Measurements from ENCODE around the gene TUBA4B. TPM values are rescaled to one million over a fixed set of nuclear protein-coding genes. Genes with fewer than 3 reads are reported as not detected.
A peak's percentile ranks its signal among the peaks of the same experiment; 100 is the strongest.

Gene TUBA4B
- polyA plus RNA-seq, 3 donors, result not detected

DNA sequence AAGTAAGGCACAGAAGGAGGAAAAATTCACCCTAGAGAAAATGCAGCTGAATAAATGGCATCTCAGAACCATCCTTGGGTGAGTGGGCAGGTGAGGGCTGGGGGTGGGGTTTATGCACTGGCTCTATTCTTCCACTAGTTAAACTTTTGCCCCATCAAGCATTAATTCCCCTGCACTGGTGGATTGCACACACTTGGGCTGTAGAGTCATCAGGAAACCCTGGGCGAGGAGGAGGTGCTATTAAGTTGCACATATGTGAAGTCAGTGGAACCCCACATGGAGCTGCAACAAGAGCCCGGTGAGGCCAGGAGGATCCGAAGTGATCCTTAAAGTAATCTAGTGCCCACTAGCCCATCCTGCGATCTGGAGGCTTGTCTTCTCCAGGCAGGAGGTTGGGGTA lies 19.3 kb downstream of the TUBA4B start:
- Mint-ChIP-seq H3K9me3 (no peaks in the 10 kb centered on the region), H3K36me3 (no peaks in the 10 kb centered on the region), H3K4me1 (peaks cover under 1% of the 10 kb centered on the region), H3K4me3 (peak overlapping the region in 1 of 2 donors; percentile 42), H3K27me3 (ENCODE audit: low read depth in 3 of 3) (peaks cover 8 to 21% (median 16%) of the 10 kb centered on the region in 3 donors), H3K27ac (no peak overlapping the region)
- H3K4me3 ChIP-seq (replicated peaks in 1 of 3; ENCODE audit: low read depth in 2 of 3, low read length in 3 of 3), result no peak overlapping the region
- no peaks in the 10 kb centered on the region for H3K9me3 ChIP-seq (replicated peaks in 1 of 2; ENCODE audit: control insufficient read depth in 1 of 2, insufficient read depth in 1 of 2, low read length in 2 of 2)
- no peaks in the 10 kb centered on the region for H4K20me1 ChIP-seq (ENCODE audit: insufficient read depth, low read length)
- no peak overlapping the region for H3K4me2 ChIP-seq (replicated peaks; ENCODE audit: extremely low read depth, low read length, poor library complexity, severe bottlenecking)
- H3K4me1 ChIP-seq (ENCODE audit: control insufficient read depth in 1 of 2, insufficient read depth in 2 of 2, low read length in 2 of 2), result peaks cover 0 to under 1% of the 10 kb centered on the region in 2 donors
- intact Hi-C loops (cut with micrococcal nuclease), result no loop called here
- H2AFZ ChIP-seq (ENCODE audit: insufficient read depth, low read depth, low read length, poor library complexity, severe bottlenecking), result no peak overlapping the region
- no peaks in the 10 kb centered on the region for H3K79me2 ChIP-seq (ENCODE audit: insufficient read depth, low read length)
- no peaks in the 10 kb centered on the region for H3K36me3 ChIP-seq (replicated peaks in 1 of 2; ENCODE audit: control insufficient read depth in 1 of 2, insufficient read depth in 2 of 2, low read length in 2 of 2)
- no peaks in the 10 kb centered on the region for H3K27me3 ChIP-seq (ENCODE audit: control insufficient read depth in 2 of 2, insufficient read depth in 2 of 2, low read length in 2 of 2)
- H3K27ac ChIP-seq (ENCODE audit: low read depth in 1 of 2, low read length in 2 of 2), result no peak overlapping the region
- TF ChIP-seq CTCF (IDR thresholded peaks at IDR 0.05), result no peak
- no peak overlapping the region for H3K9ac ChIP-seq (ENCODE audit: insufficient read depth, low read length, poor library complexity, severe bottlenecking)
- no peak for DNase-seq
- 93% methylated on average over 3 of the region's 4 CpGs for WGBS (ENCODE audit: insufficient coverage)

GRCh38 chr2:219272995-219273394 lies 20.0 kb downstream of the TUBA4B start:
- Mint-ChIP-seq H3K27ac (no peak overlapping the region), H3K9me3 (no peaks in the 10 kb centered on the region), H3K27me3 (ENCODE audit: low read depth in 3 of 3) (peaks cover 9 to 25% (median 16%) of the 10 kb centered on the region in 3 donors), H3K4me1 (peaks cover 7% of the 10 kb centered on the region), H3K36me3 (no peaks in the 10 kb centered on the region), H3K4me3 (no peak overlapping the region)
- H3K27me3 ChIP-seq (ENCODE audit: control insufficient read depth in 2 of 2, insufficient read depth in 2 of 2, low read length in 2 of 2), result no peaks in the 10 kb centered on the region
- no peak overlapping the region for H3K4me2 ChIP-seq (replicated peaks; ENCODE audit: extremely low read depth, low read length, poor library complexity, severe bottlenecking)
- no peaks in the 10 kb centered on the region for H3K36me3 ChIP-seq (replicated peaks in 1 of 2; ENCODE audit: control insufficient read depth in 1 of 2, insufficient read depth in 2 of 2, low read length in 2 of 2)
- H3K4me3 ChIP-seq (replicated peaks in 1 of 3; ENCODE audit: low read depth in 2 of 3, low read length in 3 of 3), result no peak overlapping the region
- peaks cover 5 to 7% of the 10 kb centered on the region in 2 donors for H3K4me1 ChIP-seq (ENCODE audit: control insufficient read depth in 1 of 2, insufficient read depth in 2 of 2, low read length in 2 of 2)
- H2AFZ ChIP-seq (ENCODE audit: insufficient read depth, low read depth, low read length, poor library complexity, severe bottlenecking), result no peak overlapping the region
- H3K9me3 ChIP-seq (replicated peaks in 1 of 2; ENCODE audit: control insufficient read depth in 1 of 2, insufficient read depth in 1 of 2, low read length in 2 of 2), result no peaks in the 10 kb centered on the region
- TF ChIP-seq CTCF (IDR thresholded peaks at IDR 0.05), result no peak
- no peak for DNase-seq
- intact Hi-C loops (cut with micrococcal nuclease), result no loop called here
- H3K9ac ChIP-seq (ENCODE audit: insufficient read depth, low read length, poor library complexity, severe bottlenecking), result no peak overlapping the region
- no peaks in the 10 kb centered on the region for H3K79me2 ChIP-seq (ENCODE audit: insufficient read depth, low read length)
- WGBS (ENCODE audit: insufficient coverage), result 90% methylated on average over 1 of the region's 2 CpGs
- no peaks in the 10 kb centered on the region for H4K20me1 ChIP-seq (ENCODE audit: insufficient read depth, low read length)
- H3K27ac ChIP-seq (ENCODE audit: low read depth in 1 of 2, low read length in 2 of 2), result no peak overlapping the region
